ENCODE data around the gene LARGE2. TPM values are rescaled to one million over a fixed set of nuclear protein-coding genes. Genes with fewer than 3 reads are reported as not detected.
"Not testable (repeated sequence)": the region's sequence is repeated elsewhere in the genome, so short reads cannot be mapped to it uniquely, and the experiment has no call there.

LARGE2 gene
- total and polyA plus RNA-seq, 2 donors, result 3.5 to 12.2 TPM

GRCh38 chr11:45892856-45893255 lies 29.6 kb upstream of the LARGE2 start:
- Histone ChIP-seq H3K9me3 (ENCODE audit: control insufficient read depth in 2 of 2, insufficient read depth in 1 of 2, low read length in 1 of 2) (no peaks in the 10 kb centered on the region), H3K4me1 (ENCODE audit: control insufficient read depth in 2 of 2, insufficient read depth in 2 of 2, low read length in 2 of 2) (no peaks in the 10 kb centered on the region), H3K27me3 (ENCODE audit: control insufficient read depth in 2 of 2, insufficient read depth in 1 of 2, low read length in 1 of 2) (peaks cover 7 to 59% of the 10 kb centered on the region in 2 donors), H3K4me3 (ENCODE audit: low read length in 2 of 2) (no peak overlapping the region), H3K36me3 (ENCODE audit: control insufficient read depth in 2 of 2, insufficient read depth in 2 of 2, low read length in 1 of 2) (no peaks in the 10 kb centered on the region), H3K27ac (ENCODE audit: low read depth in 1 of 2, low read length in 1 of 2) (no peak overlapping the region)
- DNase-seq (ENCODE audit: low read depth in 6 of 9, low spot score in 9 of 9), result no peak
- WGBS, result 89% methylated on average over 5 of the region's 5 CpGs

DNA sequence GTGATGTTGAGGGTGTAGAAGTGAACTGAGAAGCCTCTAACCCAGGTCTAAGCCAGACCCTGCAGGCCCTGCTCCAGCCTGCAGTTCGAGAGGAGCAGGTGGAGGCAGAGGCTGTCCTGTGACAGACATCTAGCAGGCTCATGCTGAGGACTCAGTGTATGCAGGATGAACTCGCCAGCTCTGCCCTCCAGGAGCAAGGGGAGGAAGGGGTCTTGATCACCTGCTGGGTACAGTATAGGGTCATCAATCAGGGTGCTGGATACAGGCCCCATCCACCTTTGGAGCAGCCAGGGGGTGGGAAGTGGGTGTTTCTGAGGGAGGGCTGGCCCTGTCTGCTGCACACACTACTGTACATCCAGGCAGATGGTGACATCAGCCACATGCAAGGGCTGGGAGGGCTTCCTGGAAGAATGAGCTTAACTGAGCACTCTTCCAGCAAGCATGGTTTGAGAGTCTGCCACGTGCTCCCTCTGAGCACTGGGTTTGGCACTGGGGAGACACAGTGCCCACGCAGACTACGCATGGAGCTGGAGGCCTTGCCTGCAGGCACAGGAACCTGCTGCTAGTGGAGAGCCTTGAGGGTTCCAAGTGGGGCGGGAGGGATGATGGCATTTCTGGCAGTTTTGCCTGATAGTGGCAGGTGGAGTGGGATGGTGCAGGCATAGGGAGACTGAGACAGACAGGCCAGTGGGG lies 27.8 kb upstream of the LARGE2 start:
- H3K4me1 ChIP-seq (ENCODE audit: control insufficient read depth in 2 of 2, insufficient read depth in 2 of 2, low read length in 2 of 2), result peaks cover 8 to 11% of the 10 kb centered on the region in 2 donors
- no peak for DNase-seq (ENCODE audit: low read depth in 6 of 9, low spot score in 9 of 9)
- no peaks in the 10 kb centered on the region for H3K36me3 ChIP-seq (ENCODE audit: control insufficient read depth in 2 of 2, insufficient read depth in 2 of 2, low read length in 1 of 2)
- 89% methylated on average over 6 of the region's 6 CpGs for WGBS
- H3K27me3 ChIP-seq (ENCODE audit: control insufficient read depth in 2 of 2, insufficient read depth in 1 of 2, low read length in 1 of 2), result peaks cover 21 to 67% of the 10 kb centered on the region in 2 donors
- H3K4me3 ChIP-seq (ENCODE audit: low read length in 2 of 2), result no peak overlapping the region
- H3K9me3 ChIP-seq (ENCODE audit: control insufficient read depth in 2 of 2, insufficient read depth in 1 of 2, low read length in 1 of 2), result no peaks in the 10 kb centered on the region
- no peak overlapping the region for H3K27ac ChIP-seq (ENCODE audit: low read depth in 1 of 2, low read length in 1 of 2)

DNA sequence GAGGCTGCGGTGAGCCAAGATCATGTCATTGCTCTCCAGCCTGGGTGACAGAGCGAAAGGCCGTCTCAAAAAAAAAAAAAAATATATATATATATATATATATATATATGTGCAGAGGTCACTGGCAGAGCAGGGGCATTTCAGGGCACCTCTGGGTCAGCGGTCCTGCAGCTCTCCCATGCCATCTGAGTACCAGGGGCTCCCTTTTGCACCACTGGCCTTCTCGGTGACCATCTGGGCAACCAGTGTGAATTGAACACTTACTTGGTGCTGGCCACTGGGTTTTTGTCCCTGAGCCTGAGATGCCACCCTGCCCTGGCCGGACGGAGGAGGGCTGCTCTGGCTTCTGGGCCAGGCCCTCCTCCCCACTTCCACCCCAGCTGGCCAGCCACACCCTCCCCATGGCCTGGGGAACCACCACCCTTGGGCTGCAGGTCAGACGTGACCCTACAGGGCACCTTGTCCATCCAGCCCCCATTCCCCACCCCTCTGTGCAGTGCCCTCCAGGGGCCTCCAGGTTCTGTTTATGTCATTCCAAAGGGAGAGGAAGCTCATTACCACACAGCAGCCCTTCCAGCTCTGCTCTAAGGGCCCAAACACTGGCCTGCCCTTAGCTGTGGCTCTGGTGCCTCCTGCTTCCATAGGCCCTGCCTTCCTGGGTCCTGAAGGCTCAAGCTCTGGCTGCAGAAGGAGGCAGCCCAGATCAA lies 26.8 kb upstream of the LARGE2 start:
- Histone ChIP-seq H3K27ac (ENCODE audit: low read depth in 1 of 2, low read length in 1 of 2) (no peak overlapping the region), H3K4me3 (ENCODE audit: low read length in 2 of 2) (no peak overlapping the region), H3K4me1 (ENCODE audit: control insufficient read depth in 2 of 2, insufficient read depth in 2 of 2, low read length in 2 of 2) (peaks cover 9 to 11% of the 10 kb centered on the region in 2 donors), H3K36me3 (ENCODE audit: control insufficient read depth in 2 of 2, insufficient read depth in 2 of 2, low read length in 1 of 2) (no peaks in the 10 kb centered on the region), H3K9me3 (ENCODE audit: control insufficient read depth in 2 of 2, insufficient read depth in 1 of 2, low read length in 1 of 2) (no peaks in the 10 kb centered on the region), H3K27me3 (ENCODE audit: control insufficient read depth in 2 of 2, insufficient read depth in 1 of 2, low read length in 1 of 2) (peaks cover 28 to 70% of the 10 kb centered on the region in 2 donors)
- no peak for DNase-seq (ENCODE audit: low read depth in 6 of 9, low spot score in 9 of 9)
- WGBS, result 96% methylated on average over 8 of the region's 8 CpGs

- 22% methylated on average over 19 of the region's 19 CpGs for WGBS
- Histone ChIP-seq H3K9me3 (ENCODE audit: control insufficient read depth in 2 of 2, insufficient read depth in 1 of 2, low read length in 1 of 2) (no peaks in the 10 kb centered on the region), H3K36me3 (ENCODE audit: control insufficient read depth in 2 of 2, insufficient read depth in 2 of 2, low read length in 1 of 2) (no peaks in the 10 kb centered on the region), H3K27me3 (ENCODE audit: control insufficient read depth in 2 of 2, insufficient read depth in 1 of 2, low read length in 1 of 2) (peaks cover 36 to 72% of the 10 kb centered on the region in 2 donors), H3K27ac (ENCODE audit: low read depth in 1 of 2, low read length in 1 of 2) (no peak overlapping the region), H3K4me1 (ENCODE audit: control insufficient read depth in 2 of 2, insufficient read depth in 2 of 2, low read length in 2 of 2) (peaks cover 9 to 11% of the 10 kb centered on the region in 2 donors), H3K4me3 (ENCODE audit: low read length in 2 of 2) (no peak overlapping the region)
- DNase-seq (ENCODE audit: low read depth in 6 of 9, low spot score in 9 of 9), result no peak
These were observed 26.0 kb upstream of the LARGE2 start for GRCh38 chr11:45896422-45896984.

- no peak for DNase-seq (ENCODE audit: low read depth in 6 of 9, low spot score in 9 of 9)
- 93% methylated on average over 6 of the region's 6 CpGs for WGBS
- H3K4me1 ChIP-seq (ENCODE audit: control insufficient read depth in 2 of 2, insufficient read depth in 2 of 2, low read length in 2 of 2), result peaks cover 9 to 11% of the 10 kb centered on the region in 2 donors
- H3K27me3 ChIP-seq (ENCODE audit: control insufficient read depth in 2 of 2, insufficient read depth in 1 of 2, low read length in 1 of 2), result peaks cover 40 to 83% of the 10 kb centered on the region in 2 donors
- H3K36me3 ChIP-seq (ENCODE audit: control insufficient read depth in 2 of 2, insufficient read depth in 2 of 2, low read length in 1 of 2), result no peaks in the 10 kb centered on the region
- no peak overlapping the region for H3K27ac ChIP-seq (ENCODE audit: low read depth in 1 of 2, low read length in 1 of 2)
- H3K9me3 ChIP-seq (ENCODE audit: control insufficient read depth in 2 of 2, insufficient read depth in 1 of 2, low read length in 1 of 2), result no peaks in the 10 kb centered on the region
- H3K4me3 ChIP-seq (ENCODE audit: low read length in 2 of 2), result no peak overlapping the region
These were observed 24.9 kb upstream of the LARGE2 start for GRCh38 chr11:45897556-45897955.

GRCh38 chr11:45899086-45899447 lies 23.4 kb upstream of the LARGE2 start:
- Histone ChIP-seq H3K27me3 (ENCODE audit: control insufficient read depth in 2 of 2, insufficient read depth in 1 of 2, low read length in 1 of 2) (peaks cover 42 to 83% of the 10 kb centered on the region in 2 donors), H3K9me3 (ENCODE audit: control insufficient read depth in 2 of 2, insufficient read depth in 1 of 2, low read length in 1 of 2) (no peaks in the 10 kb centered on the region), H3K36me3 (ENCODE audit: control insufficient read depth in 2 of 2, insufficient read depth in 2 of 2, low read length in 1 of 2) (no peaks in the 10 kb centered on the region), H3K27ac (ENCODE audit: low read depth in 1 of 2, low read length in 1 of 2) (no peak overlapping the region), H3K4me3 (ENCODE audit: low read length in 2 of 2) (peak overlapping the region in 1 of 2 donors; percentile 56), H3K4me1 (ENCODE audit: control insufficient read depth in 2 of 2, insufficient read depth in 2 of 2, low read length in 2 of 2) (peaks cover 9 to 11% of the 10 kb centered on the region in 2 donors)
- 16% methylated on average over 3 of the region's 3 CpGs for WGBS
- no peak for DNase-seq (ENCODE audit: low read depth in 6 of 9, low spot score in 9 of 9)

DNA sequence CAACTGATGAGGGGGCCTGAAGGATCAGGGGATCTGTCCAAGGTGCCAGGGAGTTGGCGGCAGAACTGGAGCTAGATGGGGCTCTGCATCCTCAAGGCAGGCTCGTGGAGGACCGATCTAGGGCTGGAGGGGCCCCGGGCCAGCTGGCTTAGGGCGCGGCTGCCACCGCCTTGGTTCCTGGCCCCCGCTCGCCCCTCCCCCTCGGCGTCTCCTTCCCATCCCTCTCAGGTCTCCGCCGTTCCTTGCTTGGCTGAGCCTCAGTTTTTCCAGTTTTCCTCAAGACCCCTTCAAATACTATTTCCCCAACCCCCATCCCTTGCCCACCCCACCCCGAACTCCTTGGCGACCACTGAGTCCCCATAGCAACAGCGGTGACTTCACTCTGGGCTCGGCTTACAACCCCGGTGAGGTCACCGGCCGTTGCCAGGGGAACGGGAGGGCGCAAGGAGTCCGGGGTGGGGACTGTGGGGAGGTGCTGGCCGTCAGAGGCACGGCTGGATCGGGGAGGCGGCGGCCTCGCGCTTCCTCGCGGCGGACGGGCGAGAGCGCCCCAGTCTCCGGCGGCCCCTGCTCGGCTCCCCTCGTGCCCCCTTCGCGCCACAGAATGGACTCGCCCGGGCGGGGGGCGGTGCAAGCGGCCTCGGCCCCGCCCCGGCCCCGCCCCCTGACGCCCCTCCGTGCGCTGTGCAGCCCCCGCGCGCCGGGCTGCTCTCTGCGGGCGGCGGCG lies 22.8 kb upstream of the LARGE2 start:
- Histone ChIP-seq H3K9me3 (ENCODE audit: control insufficient read depth in 2 of 2, insufficient read depth in 1 of 2, low read length in 1 of 2) (no peaks in the 10 kb centered on the region), H3K27ac (ENCODE audit: low read depth in 1 of 2, low read length in 1 of 2) (no peak overlapping the region), H3K4me1 (ENCODE audit: control insufficient read depth in 2 of 2, insufficient read depth in 2 of 2, low read length in 2 of 2) (peaks cover 9 to 11% of the 10 kb centered on the region in 2 donors), H3K27me3 (ENCODE audit: control insufficient read depth in 2 of 2, insufficient read depth in 1 of 2, low read length in 1 of 2) (peaks cover 42 to 81% of the 10 kb centered on the region in 2 donors), H3K4me3 (ENCODE audit: low read length in 2 of 2) (peak overlapping the region in 1 of 2 donors; percentile 56), H3K36me3 (ENCODE audit: control insufficient read depth in 2 of 2, insufficient read depth in 2 of 2, low read length in 1 of 2) (no peaks in the 10 kb centered on the region)
- DNase-seq (ENCODE audit: low read depth in 6 of 9, low spot score in 9 of 9), result peak in 2 of 9 donors; percentile 28 to 54
- 2% methylated on average over 62 of the region's 62 CpGs for WGBS

GRCh38 chr11:45900175-45900800 lies 22.2 kb upstream of the LARGE2 start:
- H3K9me3 ChIP-seq (ENCODE audit: control insufficient read depth in 2 of 2, insufficient read depth in 1 of 2, low read length in 1 of 2); H3K27ac ChIP-seq (ENCODE audit: low read depth in 1 of 2, low read length in 1 of 2); H3K36me3 ChIP-seq (ENCODE audit: control insufficient read depth in 2 of 2, insufficient read depth in 2 of 2, low read length in 1 of 2); DNase-seq (ENCODE audit: low read depth in 6 of 9, low spot score in 9 of 9): not testable (repeated sequence)
- WGBS, result 9% methylated on average over 38 of the region's 59 CpGs
- peak overlapping the region in 1 of 2 donors; percentile 56 for H3K4me3 ChIP-seq (ENCODE audit: low read length in 2 of 2)
- H3K27me3 ChIP-seq (ENCODE audit: control insufficient read depth in 2 of 2, insufficient read depth in 1 of 2, low read length in 1 of 2), result peaks cover 42 to 75% of the 10 kb centered on the region in 2 donors
- peaks cover 9 to 11% of the 10 kb centered on the region in 2 donors for H3K4me1 ChIP-seq (ENCODE audit: control insufficient read depth in 2 of 2, insufficient read depth in 2 of 2, low read length in 2 of 2)
